SK-N-SH (cell line): ENCODE data around the gene HS1BP3. TPM values are rescaled to one million over a fixed set of nuclear protein-coding genes. Genes with fewer than 3 reads are reported as not detected.

Source experiments
- CTCF ChIA-PET: fragments of 300-600, 350-600 bp; formaldehyde crosslinking; extraction: SDS; loops from one replicate; lab custom pipeline; 2021; lab: Yijun Ruan, JAX
- POLR2A ChIA-PET: fragments of 350-600 bp; sonication (Branson Sonifier 250); formaldehyde crosslinking; extraction: SDS; loops from one replicate; lab custom pipeline; 2020; ENCODE audit warnings: antibody characterized with exemption, inconsistent platforms; lab: Yijun Ruan, JAX
- DNase-seq: peaks from one replicate; pipeline ENCODE4 v3.0.0; 2012
- H2AFZ ChIP-seq: fragments of 200-600 bp; sonication (generic); 2 replicates; pipeline ENCODE4 v1.8.1; 2016; ENCODE audit warnings: antibody characterized with exemption, mild to moderate bottlenecking, low read depth
- H3F3A ChIP-seq: fragments of 200-600 bp; sonication (generic); replicated peaks from 2 replicates; pipeline ENCODE3; 2016; ENCODE audit warnings: antibody characterized with exemption, mild to moderate bottlenecking; ENCODE audit not compliant: insufficient read depth
- H3K27ac ChIP-seq, 2 experiments: fragments of 200-500 bp in 1 of 2; fragments of 200-600 bp in 1 of 2; sonication (Bioruptor generic) in 1 of 2; sonication (generic), shearing (Covaris generic) in 1 of 2; 2 replicates each; pipeline versions ENCODE4 v1.5.1 to v1.6.1; 2014 to 2016; ENCODE audit warnings: low read depth in 2 of 2, inconsistent platforms in 1 of 2, low read length in 1 of 2, mild to moderate bottlenecking in 1 of 2, mixed read lengths in 1 of 2
- H3K27me3 ChIP-seq: fragments of 200-600 bp; sonication (generic), shearing (Covaris generic); 2 replicates; pipeline ENCODE4 v1.6.1; 2016; ENCODE audit warnings: mixed run types; ENCODE audit not compliant: insufficient read depth
- H3K36me3 ChIP-seq, 2 experiments: fragments of 200-500 bp in 1 of 2; fragments of 200-600 bp in 1 of 2; sonication (Bioruptor generic) in 1 of 2; sonication (generic) in 1 of 2; replicated peaks in 1 of 2; 2 replicates each; pipeline versions ENCODE3 to v1.5.1; 2014 to 2016; ENCODE audit warnings: low read length in 1 of 2, mild to moderate bottlenecking in 1 of 2; ENCODE audit not compliant: insufficient read depth in 2 of 2, control insufficient read depth in 1 of 2
- H3K4me1 ChIP-seq, 2 experiments: fragments of 200-500 bp in 1 of 2; fragments of 200-600 bp in 1 of 2; sonication (Bioruptor generic) in 1 of 2; sonication (generic), shearing (Covaris generic) in 1 of 2; 2 replicates each; pipeline versions ENCODE4 v1.5.1 to v1.6.1; 2014 to 2016; ENCODE audit warnings: low read depth in 1 of 2, low read length in 1 of 2, mixed run types in 1 of 2; ENCODE audit not compliant: insufficient read depth in 2 of 2, control insufficient read depth in 1 of 2
- H3K4me2 ChIP-seq: fragments of 200-600 bp; sonication (generic), shearing (Covaris generic); 2 replicates; pipeline ENCODE4 v1.6.1; 2017; ENCODE audit warnings: mixed run types
- H3K4me3 ChIP-seq, 2 experiments: fragments of 200-500 bp in 1 of 2; fragments of 200-600 bp in 1 of 2; sonication (Bioruptor generic) in 1 of 2; sonication (generic), shearing (Covaris generic) in 1 of 2; 2 replicates each; pipeline versions ENCODE4 v1.5.1 to v1.8.1; 2014 to 2016; ENCODE audit warnings: low read depth in 2 of 2, inconsistent platforms in 1 of 2, low read length in 1 of 2, mild to moderate bottlenecking in 1 of 2, mixed read lengths in 1 of 2, moderate library complexity in 1 of 2
- H3K79me2 ChIP-seq: fragments of 200-600 bp; sonication (generic); 2 replicates; pipeline ENCODE4 v1.8.1; 2017; ENCODE audit warnings: mild to moderate bottlenecking; ENCODE audit not compliant: insufficient read depth
- H3K9ac ChIP-seq: fragments of 200-600 bp; sonication (generic); 2 replicates; pipeline ENCODE4 v1.6.1; 2017; ENCODE audit warnings: mixed run types
- H3K9me2 ChIP-seq: fragments of 200-600 bp; sonication (generic); 2 replicates; pipeline ENCODE4 v1.6.1; 2017; ENCODE audit warnings: mixed run types
- H3K9me3 ChIP-seq: fragments of 200-600 bp; sonication (generic); 2 replicates; pipeline ENCODE4 v1.6.1; 2017; ENCODE audit warnings: mixed run types, mild to moderate bottlenecking, moderate library complexity
- H4K20me1 ChIP-seq: fragments of 200-600 bp; sonication (generic); 2 replicates; pipeline ENCODE4 v1.6.1; 2017; ENCODE audit warnings: mild to moderate bottlenecking, mixed run types; ENCODE audit not compliant: insufficient read depth
- CTCF ChIP-seq: fragments of 200-600 bp; sonication (generic); IDR thresholded peaks from 2 replicates; pipeline ENCODE4 v1.6.1; 2017; ENCODE audit warnings: antibody characterized with exemption, mild to moderate bottlenecking, moderate library complexity
- EP300 ChIP-seq, 2 experiments: IDR thresholded peaks; 2 replicates each; pipeline versions ENCODE4 v1.4.0 to v1.6.1; 2012; ENCODE audit warnings: borderline replicate concordance in 1 of 2, low read depth in 1 of 2, low read length in 1 of 2
- FOXJ3 ChIP-seq: sonication (generic); formaldehyde crosslinking; IDR thresholded peaks from 2 replicates; pipeline ENCODE4 v1.5.1; 2020; ENCODE audit warnings: mild to moderate bottlenecking, missing genetic modification reagents
- GATA2 ChIP-seq: sonication (generic); formaldehyde crosslinking; IDR thresholded peaks from 2 replicates; pipeline ENCODE4 v1.5.0; 2020; ENCODE audit warnings: mild to moderate bottlenecking, missing genetic modification reagents
- JUND ChIP-seq: IDR thresholded peaks from 2 replicates; pipeline ENCODE4 v1.4.0; 2012
- MEF2A ChIP-seq: IDR thresholded peaks from 2 replicates; pipeline ENCODE4 v1.4.0; 2012; ENCODE audit warnings: low read depth, borderline replicate concordance
- MXI1 ChIP-seq: IDR thresholded peaks from 2 replicates; pipeline ENCODE4 v1.6.1; 2012; ENCODE audit warnings: mild to moderate bottlenecking, low read depth, low read length, improper control_type of control experiment
- NFIC ChIP-seq: IDR thresholded peaks from 2 replicates; pipeline ENCODE4 v1.4.0; 2012; ENCODE audit warnings: borderline replicate concordance
- NRF1 ChIP-seq: IDR thresholded peaks from 2 replicates; pipeline ENCODE4 v1.6.1; 2012; ENCODE audit warnings: low read depth, mild to moderate bottlenecking, low read length
- PBX3 ChIP-seq: IDR thresholded peaks from 2 replicates; pipeline ENCODE4; 2012
- REST ChIP-seq: IDR thresholded peaks from 2 replicates; pipeline ENCODE4 v1.6.1; 2012; ENCODE audit warnings: mild to moderate bottlenecking, low read depth, low read length, moderate library complexity
- RFX5 ChIP-seq: IDR thresholded peaks from 2 replicates; pipeline ENCODE4 v1.6.1; 2012; ENCODE audit warnings: mild to moderate bottlenecking, improper control_type of control experiment, low read length
- SIN3A ChIP-seq: IDR thresholded peaks from 2 replicates; pipeline ENCODE4 v1.6.1; 2012; ENCODE audit warnings: low read depth, mild to moderate bottlenecking, low read length, moderate library complexity, borderline replicate concordance
- TAF1 ChIP-seq: IDR thresholded peaks from 2 replicates; pipeline ENCODE4 v1.6.1; 2012; ENCODE audit warnings: low read depth, mild to moderate bottlenecking, low read length, moderate library complexity, borderline replicate concordance
- TCF12 ChIP-seq: IDR thresholded peaks from 2 replicates; pipeline ENCODE4 v1.4.0; 2012
- ZBTB33 ChIP-seq: IDR thresholded peaks from 2 replicates; pipeline ENCODE4 v1.4.0; 2012; ENCODE audit warnings: low read depth, borderline replicate concordance
- WGBS: methylation state at CpG from one replicate; pipeline ENCODE4 v1.1.6; 2017; ENCODE audit warnings: low lambda C conversion rate; 5-methylcytosine and 5-hydroxymethylcytosine counted together
- polyA plus RNA-seq, 3 experiments: library from polyadenylated mRNA; depleted of rRNA; stranded (reverse); fragments of >200 nt; gene quantifications; 2 replicates each; pipeline ENCODE4 v1.2.3, GENCODE V29; 2012

HS1BP3 gene
- polyA plus RNA-seq, 1 of the 3 experiments (the other 2 are of a cell fraction), result 20.1 TPM

GRCh38 chr2:20611077-20611843 lies 39.6 kb downstream of the HS1BP3 start:
- POLR2A ChIA-PET, result interaction anchor here (1.0 to 2.7 kb wide), 2 partner anchors 163 to 164 kb away, joined by 3 to 20 read pairs; partner anchors contain the start of gene RHOB
- peaks cover 1% of the 10 kb centered on the region for H3F3A ChIP-seq
- H3K9ac ChIP-seq, result no peak overlapping the region
- CTCF ChIA-PET, result interaction anchor here (0.7 to 9.1 kb wide), 4 partner anchors 11 to 200 kb away, joined by 3 to 72 read pairs (median 8); no protein-coding TSS in a partner anchor
- H3K36me3 ChIP-seq, result peaks cover 0 to 4% of the 10 kb centered on the region in 2 experiments
- no peaks in the 10 kb centered on the region for H3K79me2 ChIP-seq
- no peaks in the 10 kb centered on the region for H3K9me2 ChIP-seq
- H2AFZ ChIP-seq, result 0 out of 2 replicates have a peak overlapping the region, but pooled peaks have one; percentile 17
- no peak overlapping the region for H3K4me3 ChIP-seq
- no peaks in the 10 kb centered on the region for H4K20me1 ChIP-seq
- H3K4me2 ChIP-seq, result no peak overlapping the region
- TF ChIP-seq SIN3A (no peak), GATA2 (CRISPR knock-in tag) (0 out of 2 replicates have a peak, but pooled peaks have one; percentile 19)
- TF ChIP-seq, all 33 proteins: peak for 1
- WGBS, result 79% methylated on average over 15 of the region's 15 CpGs
- DNase-seq, result no peak
- Histone ChIP-seq H3K9me3 (no peaks in the 10 kb centered on the region), H3K27me3 (no peaks in the 10 kb centered on the region), H3K27ac (no peak overlapping the region), H3K4me1 (peaks cover 5 to 25% of the 10 kb centered on the region in 2 experiments; a peak in 1 of 4 replicates)

GRCh38 chr2:20609995-20610357 lies 40.9 kb downstream of the HS1BP3 start:
- DNase-seq, result no peak
- 61% methylated on average over 4 of the region's 4 CpGs for WGBS
- Histone ChIP-seq H3K9me2 (no peaks in the 10 kb centered on the region), H3K4me1 (peaks cover 5 to 26% of the 10 kb centered on the region in 2 experiments; a peak in 1 of 4 replicates), H3K27me3 (no peaks in the 10 kb centered on the region), H3F3A (peaks cover 6% of the 10 kb centered on the region), H3K27ac (no peak overlapping the region), H3K36me3 (peaks cover 0 to 4% of the 10 kb centered on the region in 2 experiments), H3K9me3 (no peaks in the 10 kb centered on the region), H3K4me2 (no peak overlapping the region), H3K4me3 (no peak overlapping the region), H2AFZ (no peak overlapping the region), H3K9ac (no peak overlapping the region), H4K20me1 (no peaks in the 10 kb centered on the region), H3K79me2 (no peaks in the 10 kb centered on the region)
- POLR2A ChIA-PET, result interaction anchor here (1.0 kb wide), 1 partner anchor 162 kb away, joined by 3 read pairs; no protein-coding TSS in a partner anchor
- CTCF ChIA-PET, result interaction anchor here (2.2 to 9.1 kb wide), 3 partner anchors 7 to 25 kb away, joined by 8 to 72 read pairs (median 10); no protein-coding TSS in a partner anchor
- TF ChIP-seq CTCF (no peak), GATA2 (CRISPR knock-in tag) (no peak), JUND (no peak), PBX3 (no peak), MEF2A (no peak), NFIC (no peak), NRF1 (no peak), REST (no peak), FOXJ3 (CRISPR knock-in tag) (no peak), TAF1 (no peak), MXI1 (no peak), ZBTB33 (no peak), EP300 (IDR thresholded peaks at IDR 0.05; ENCODE audit: borderline replicate concordance in 1 of 2, low read depth in 1 of 2, low read length in 1 of 2) (no peak), TCF12 (no peak), RFX5 (no peak)
